Measurements from ENCODE around the gene TAF9. TPM values are rescaled to one million over a fixed set of nuclear protein-coding genes. Genes with fewer than 3 reads are reported as not detected.

TAF9 gene
- total and polyA plus RNA-seq, 2 of the 13 experiments (the other 11 are each of a cell fraction or from before 2014, with no cell fraction given), result 113 to 218 TPM

GRCh38 chr5:69331528-69332445, 37.5 kb downstream of the TAF9 start:
- no peaks in the 10 kb centered on the region for H3K9me3 ChIP-seq (ENCODE audit: low read length)
- peaks cover 51% of the 10 kb centered on the region for H3K4me1 ChIP-seq (ENCODE audit: insufficient read depth, low read length)
- H4K20me1 ChIP-seq (ENCODE audit: insufficient read depth, low read length), result no peaks in the 10 kb centered on the region
- peak; percentile 86 for DNase-seq (ENCODE audit: low spot score)
- intact Hi-C loops (cut with micrococcal nuclease; ENCODE audit: unreplicated experiment), result loop anchor here (5.0 kb wide), 2 partner anchors 164 to 289 kb away; partner anchors contain the start of gene CCNB1
- peak overlapping the region; percentile 90 for H3K27ac ChIP-seq (ENCODE audit: extremely low read length, insufficient read depth, low read length)
- in situ Hi-C loops (cut with HindIII; ENCODE audit: extremely low pct_ligation_motif_present, low pct_unique_long_range_greater_than_20kb), result loop anchor here (10.0 kb wide), 2 partner anchors 57 to 237 kb away; partner anchors contain the start of gene SLC30A5
- ChIA-PET CTCF (ENCODE audit: low intra/inter-chr PET ratio, low total read pairs) (no interaction called here), POLR2A (interaction anchor here (0.5 to 3.5 kb wide), 13 partner anchors 8 to 289 kb away, joined by 3 to 27 read pairs (median 3); partner anchors contain the start of gene SLC30A5)
- BruUV-seq (replicated peaks), result TSS peak; percentile 93
- H3K36me3 ChIP-seq (replicated peaks in 1 of 2; ENCODE audit: control insufficient read depth in 1 of 2, insufficient read depth in 2 of 2, low read length in 2 of 2), result no peaks in the 10 kb centered on the region
- FAIRE-seq, result peak; percentile 70
- peak overlapping the region; percentile 84 for H3K9ac ChIP-seq (ENCODE audit: insufficient read depth, low read depth, low read length)
- H3K27me3 ChIP-seq (ENCODE audit: control insufficient read depth in 1 of 2, insufficient read depth in 2 of 2, low read length in 2 of 2), result no peaks in the 10 kb centered on the region
- peak overlapping the region; percentile 97 for H3K4me2 ChIP-seq (ENCODE audit: low read depth, low read length)
- H3K4me3 ChIP-seq (replicated peaks in 1 of 3; ENCODE audit: insufficient read depth in 1 of 3, low read depth in 2 of 3, low read length in 3 of 3), result peak overlapping the region; percentile 69 to 85 (median 85)
- ATAC-seq, result peak; percentile 85
- H2AFZ ChIP-seq (ENCODE audit: low read length), result no peak overlapping the region
- no peaks in the 10 kb centered on the region for H3K79me2 ChIP-seq (ENCODE audit: insufficient read depth, low read length)
- 21% methylated on average over 11 of the region's 11 CpGs for WGBS (ENCODE audit: low lambda C conversion rate)
- TF ChIP-seq RBFOX2 (IDR thresholded peaks at IDR 0.05; ENCODE audit: low read depth, low read length), result no peak
- no peak for TF ChIP-seq GMEB2 (CRISPR knock-in tag; IDR thresholded peaks at IDR 0.05; ENCODE audit: low read depth)
- peak; percentile 50 for TF ChIP-seq PAXIP1 (CRISPR knock-in tag; conservative IDR thresholded peaks at IDR 0.05)
- TF ChIP-seq GRHL1 (CRISPR knock-in tag; conservative IDR thresholded peaks at IDR 0.05), result no peak
- TF ChIP-seq ZFP62 (CRISPR knock-in tag; IDR thresholded peaks at IDR 0.05), result no peak
- TF ChIP-seq CENPBD1 (CRISPR knock-in tag; IDR thresholded peaks at IDR 0.05; ENCODE audit: borderline replicate concordance, low read depth), result no peak
